ENCODE data around the gene TAAR9.

The TAAR9 gene, protein sequence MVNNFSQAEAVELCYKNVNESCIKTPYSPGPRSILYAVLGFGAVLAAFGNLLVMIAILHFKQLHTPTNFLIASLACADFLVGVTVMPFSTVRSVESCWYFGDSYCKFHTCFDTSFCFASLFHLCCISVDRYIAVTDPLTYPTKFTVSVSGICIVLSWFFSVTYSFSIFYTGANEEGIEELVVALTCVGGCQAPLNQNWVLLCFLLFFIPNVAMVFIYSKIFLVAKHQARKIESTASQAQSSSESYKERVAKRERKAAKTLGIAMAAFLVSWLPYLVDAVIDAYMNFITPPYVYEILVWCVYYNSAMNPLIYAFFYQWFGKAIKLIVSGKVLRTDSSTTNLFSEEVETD

DNA sequence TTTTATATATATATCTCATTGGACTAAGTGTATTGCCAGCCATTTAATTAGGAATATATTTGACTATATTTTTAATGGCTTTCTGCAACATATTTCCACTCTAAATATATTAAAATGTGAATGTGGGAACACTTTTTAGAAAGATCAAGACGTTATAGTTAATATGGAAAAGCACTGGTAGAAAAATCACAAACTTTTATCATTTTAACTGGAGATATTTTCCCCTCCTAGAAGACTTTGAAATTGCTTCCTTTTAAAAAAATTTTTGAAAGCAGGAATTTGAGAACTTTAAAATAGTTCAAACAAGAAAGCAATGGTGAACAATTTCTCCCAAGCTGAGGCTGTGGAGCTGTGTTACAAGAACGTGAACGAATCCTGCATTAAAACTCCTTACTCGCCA lies at the start of gene TAAR9:
Gene TAAR9, plus strand, starts transcription at position 301 of the 400 bp plus-strand sequence. Its CDS starts 13 bp downstream, at position 314.
- no peak for DNase-seq

DNA sequence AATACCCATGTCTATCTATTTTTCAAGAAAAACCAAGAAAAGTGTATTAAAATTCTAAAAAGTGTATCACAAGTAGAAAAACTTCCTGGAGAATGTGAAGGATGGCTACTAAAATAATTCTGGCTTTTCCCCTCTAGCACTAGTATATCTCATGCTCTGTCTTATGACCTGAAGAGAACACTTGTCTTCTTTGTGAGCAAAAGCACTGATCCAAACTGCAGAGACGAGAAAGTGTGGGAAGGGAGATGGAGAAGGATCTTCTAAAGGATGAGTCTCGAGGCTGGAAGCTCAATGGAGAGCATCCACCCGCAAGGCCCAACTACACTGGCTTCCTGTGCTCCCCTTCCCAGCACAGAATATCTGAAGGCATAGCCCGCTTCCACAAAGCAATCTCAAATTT lies 48.7 kb upstream of the TAAR9 start:
- no peak for DNase-seq

DNA sequence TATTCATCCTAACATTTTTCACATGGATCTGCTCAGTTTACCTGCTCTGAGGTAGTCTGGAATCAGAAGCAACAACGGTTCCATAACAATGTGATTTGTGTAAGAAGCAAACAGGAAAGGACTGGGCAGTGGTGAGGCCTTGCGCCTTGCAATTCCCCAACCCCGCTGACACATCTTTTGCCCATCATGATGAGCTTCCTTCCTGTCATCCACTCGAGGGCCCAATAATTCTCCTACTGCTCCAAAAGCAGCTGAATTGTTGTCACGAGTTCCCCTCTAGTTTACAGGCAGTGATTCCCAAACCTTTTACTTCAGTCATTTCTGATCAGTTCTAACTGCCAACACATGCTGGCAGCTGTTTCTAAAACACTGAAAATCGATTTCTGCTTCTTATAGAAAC lies 48.1 kb upstream of the TAAR9 start:
- peak; percentile 82 for DNase-seq

DNA sequence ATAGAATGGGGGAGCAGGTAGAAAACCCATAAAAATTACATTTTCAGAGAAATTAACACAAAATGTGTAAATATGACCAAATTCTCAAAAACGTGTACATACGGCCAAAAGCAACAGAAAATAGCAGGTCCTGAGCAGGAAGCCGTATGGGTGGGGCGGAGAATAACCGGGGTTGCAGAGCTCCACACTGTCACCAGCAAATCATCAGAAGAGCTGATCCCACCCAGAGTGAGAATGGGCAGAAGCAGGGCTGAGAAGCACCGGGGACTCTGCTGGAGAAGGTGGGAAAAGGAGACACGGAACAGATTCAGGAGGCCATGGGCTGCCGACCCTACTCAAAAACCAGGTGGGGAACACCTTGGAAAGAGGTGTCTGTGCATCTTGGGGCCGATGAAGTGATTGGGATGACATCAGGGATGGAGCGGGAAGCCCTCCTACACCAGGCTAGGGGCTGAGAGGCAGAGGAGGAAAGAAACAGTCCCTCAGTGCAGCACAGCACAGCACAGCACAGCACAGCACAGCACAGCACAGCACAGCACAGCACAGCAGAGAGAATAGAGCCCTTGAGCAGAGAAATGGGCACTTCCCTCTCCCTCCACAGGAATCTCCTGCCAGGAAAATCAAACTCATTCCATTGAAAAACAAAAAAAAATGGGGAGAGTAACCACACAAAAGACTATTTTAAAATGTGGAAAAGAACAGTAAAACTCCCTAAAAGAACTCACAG lies 47.4 kb upstream of the TAAR9 start:
- DNase-seq = no peak

DNA sequence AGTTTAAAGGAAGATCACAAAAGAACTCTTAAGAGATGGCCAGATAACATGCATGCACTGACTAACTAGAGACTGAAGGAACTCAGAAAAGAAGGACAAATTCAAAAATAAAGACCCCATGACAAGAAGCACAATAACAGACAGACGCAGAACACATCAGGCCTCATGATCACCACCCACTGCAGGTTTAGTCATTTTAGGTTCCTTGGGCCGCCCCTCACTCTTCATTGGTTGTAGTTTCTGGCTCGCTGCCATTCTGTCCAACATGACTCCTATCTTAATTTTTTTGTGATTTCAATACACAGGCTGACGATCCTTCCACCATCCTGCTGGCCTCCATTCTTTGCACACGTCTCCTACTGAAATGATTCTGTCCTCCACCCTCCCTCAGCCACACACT lies 46.8 kb upstream of the TAAR9 start:
- peak; percentile 69 for DNase-seq

DNA sequence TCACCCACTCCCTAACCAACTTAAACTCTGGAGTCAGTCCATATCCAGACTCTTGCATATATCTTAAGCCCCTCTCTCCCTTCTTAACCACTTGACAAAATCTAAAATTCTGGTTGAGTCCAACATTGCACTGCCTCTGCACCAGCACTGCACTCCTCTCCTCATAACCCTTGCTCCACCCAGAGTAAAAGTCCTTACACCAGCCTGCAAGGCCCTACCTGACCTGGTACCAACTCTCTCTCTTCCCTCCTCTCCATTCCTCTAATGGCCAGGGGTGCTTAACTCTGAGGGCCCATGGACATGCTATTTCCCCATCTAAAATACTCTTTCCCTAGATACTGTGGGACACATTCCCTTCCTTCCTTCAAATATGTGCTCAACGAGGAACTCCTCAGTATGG lies 46.2 kb upstream of the TAAR9 start:
- DNase-seq = no peak

DNA sequence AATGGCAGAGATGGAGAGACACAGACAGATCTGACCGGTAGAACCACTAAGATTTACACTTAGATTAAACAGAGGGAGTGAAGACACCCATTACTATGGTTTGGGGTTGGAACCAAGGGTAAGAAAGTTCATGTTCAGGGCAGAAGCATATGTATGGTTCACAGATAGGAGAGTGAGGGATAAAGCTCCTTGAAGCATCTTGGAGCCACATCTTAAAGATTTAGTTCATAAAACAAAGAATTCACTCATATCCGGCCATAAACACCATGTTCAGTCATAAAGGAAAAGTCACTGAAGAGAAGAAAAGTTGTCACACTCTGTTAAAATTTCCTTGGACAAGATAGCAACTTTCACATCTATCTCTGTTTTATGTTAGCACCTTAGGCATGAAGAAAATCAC lies 43.1 kb upstream of the TAAR9 start:
- DNase-seq = no peak

DNA sequence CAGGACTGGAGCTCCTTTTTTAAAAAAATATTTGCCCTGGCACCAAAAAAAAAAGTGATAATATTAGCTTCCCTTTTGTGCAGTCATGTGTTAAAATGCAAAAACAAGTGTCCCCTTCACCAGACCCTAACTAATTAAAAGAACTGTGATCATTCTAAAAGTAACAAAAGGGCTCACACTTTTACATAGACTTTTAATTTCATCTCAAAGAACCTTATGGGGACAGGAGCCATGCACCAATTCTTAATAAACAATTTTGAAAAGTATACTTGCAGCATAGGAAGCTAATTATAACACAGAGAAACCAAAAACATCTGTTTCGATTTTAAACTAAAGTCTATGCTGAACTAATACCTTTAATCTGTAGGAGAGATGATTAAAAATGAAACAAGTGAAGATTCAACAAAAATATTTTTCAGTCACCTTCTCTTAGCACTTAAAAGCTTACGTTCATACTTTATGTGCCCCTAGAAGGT lies 42.4 kb upstream of the TAAR9 start:
- no peak for DNase-seq

DNA sequence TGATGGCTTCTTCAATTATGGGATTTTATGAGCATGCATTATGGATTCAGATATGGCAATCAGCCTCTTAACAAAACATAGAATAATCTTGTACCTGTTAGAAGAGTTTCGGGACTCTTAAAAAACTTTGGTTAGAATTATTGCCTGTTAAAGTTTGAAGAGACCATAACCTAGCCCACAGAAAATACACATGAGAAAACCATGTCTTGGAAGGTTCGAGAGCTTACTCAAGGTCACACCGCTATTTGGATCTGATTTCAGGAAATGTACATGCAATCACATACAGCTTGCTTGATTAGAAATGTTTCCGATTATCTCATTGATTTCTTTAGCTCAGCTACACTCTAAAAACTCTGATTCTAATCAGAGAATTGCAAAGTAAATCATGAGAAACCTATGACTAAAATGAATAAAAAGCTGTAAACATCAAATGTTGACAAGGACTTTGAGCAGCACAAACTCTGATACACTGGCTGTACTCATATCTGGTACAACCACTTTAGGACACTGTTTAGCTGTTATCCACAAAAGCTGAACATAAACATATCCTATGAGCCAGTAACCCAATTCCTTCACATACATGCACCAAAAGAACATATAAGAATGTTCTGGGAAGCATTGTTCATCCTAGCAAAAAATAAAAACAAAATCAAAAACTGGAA lies 41.4 kb upstream of the TAAR9 start:
- peak; percentile 16 for DNase-seq

DNA sequence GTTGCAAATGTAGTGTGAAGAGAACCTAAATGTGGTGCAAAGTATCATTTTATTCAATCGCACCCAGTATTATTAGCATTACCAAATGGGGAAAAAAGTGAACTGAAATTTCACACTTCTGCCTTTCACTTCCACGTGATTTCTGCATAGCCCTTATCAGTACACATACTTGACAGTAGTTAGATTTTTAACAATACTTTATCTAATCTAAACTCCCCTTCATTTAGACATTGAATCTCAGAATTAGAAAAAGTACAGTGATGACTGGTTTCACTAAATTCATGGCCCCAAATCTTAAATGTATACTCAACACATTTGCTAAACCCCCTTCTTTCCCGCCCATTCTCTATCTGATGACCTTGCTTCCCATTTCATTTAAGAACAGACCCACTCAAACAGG lies 39.4 kb upstream of the TAAR9 start:
- peak; percentile 68 for DNase-seq

DNA sequence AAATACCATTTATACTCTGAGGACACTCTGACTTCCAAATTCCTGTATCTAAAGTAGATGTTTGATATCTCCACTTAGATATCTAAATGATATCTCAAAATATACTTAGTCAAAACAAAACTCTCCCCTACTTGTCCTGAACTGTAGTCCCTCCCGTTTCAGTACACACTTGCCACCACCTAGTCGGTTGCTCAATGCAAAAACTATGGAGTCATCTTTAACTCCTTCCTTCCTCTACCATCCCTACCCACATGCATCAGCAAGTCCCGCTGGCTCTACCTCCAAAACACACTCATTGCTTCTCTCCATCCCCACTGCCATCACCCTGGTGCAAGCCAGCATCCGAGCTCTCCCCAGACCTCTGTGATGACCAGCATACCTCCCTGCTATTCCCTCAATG lies 38.3 kb upstream of the TAAR9 start:
- DNase-seq = peak; percentile 45

DNA sequence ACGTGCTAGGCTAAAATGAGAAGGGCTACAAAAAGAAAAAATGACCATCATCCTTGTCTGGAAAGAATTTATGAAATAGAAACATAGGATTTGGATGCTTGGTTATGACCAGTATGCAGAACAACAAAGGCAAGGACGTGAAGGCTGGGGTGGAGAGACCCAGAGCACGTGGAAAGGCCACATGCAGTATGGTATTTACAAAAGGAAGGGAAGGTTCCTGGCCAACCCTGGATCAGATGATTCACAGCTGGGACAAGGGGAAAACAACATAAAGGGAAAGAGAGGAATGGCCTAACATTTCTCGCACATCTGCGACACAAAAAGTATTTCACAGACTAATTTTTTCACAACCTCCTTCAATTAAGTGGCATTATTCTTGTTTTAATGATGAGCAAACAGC lies 33.3 kb upstream of the TAAR9 start:
- no peak for DNase-seq

DNA sequence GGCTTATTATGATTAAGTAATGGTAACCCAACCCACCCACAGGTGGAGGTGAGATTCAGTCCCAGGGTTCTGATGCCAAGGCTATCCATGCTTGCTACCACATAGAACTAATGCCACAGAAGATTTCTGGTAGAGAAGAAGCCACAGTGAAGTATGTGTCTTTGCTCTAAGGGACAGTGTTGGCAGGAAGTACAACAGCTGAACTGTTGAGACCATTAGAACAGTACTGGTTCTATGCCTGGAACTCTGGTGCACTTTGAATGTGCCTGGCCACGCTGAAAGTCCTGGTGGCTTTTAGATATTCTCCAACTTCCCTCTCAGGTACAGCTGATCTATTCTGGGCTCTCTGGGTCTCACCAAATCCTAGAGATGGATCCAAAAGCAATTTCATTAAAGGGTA lies 32.9 kb upstream of the TAAR9 start:
- no peak for DNase-seq

DNA sequence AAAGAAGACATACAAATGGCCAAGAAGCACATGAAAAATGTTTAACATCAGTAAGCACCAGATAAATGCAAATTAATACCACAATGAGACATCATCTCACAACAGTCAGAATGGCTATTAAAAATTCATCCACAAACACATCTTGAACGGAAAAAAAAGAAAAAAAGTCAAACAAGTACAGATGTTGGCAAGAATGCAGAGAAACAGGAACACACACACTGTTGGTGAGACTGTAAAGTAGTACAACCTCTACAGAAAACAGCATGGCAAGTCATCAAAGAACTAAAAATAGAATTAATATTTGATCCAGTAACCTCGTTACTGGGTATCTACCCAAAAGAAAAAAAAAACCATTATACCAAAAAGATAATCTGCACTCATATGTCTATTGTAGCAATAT lies 31.6 kb upstream of the TAAR9 start:
- no peak for DNase-seq

DNA sequence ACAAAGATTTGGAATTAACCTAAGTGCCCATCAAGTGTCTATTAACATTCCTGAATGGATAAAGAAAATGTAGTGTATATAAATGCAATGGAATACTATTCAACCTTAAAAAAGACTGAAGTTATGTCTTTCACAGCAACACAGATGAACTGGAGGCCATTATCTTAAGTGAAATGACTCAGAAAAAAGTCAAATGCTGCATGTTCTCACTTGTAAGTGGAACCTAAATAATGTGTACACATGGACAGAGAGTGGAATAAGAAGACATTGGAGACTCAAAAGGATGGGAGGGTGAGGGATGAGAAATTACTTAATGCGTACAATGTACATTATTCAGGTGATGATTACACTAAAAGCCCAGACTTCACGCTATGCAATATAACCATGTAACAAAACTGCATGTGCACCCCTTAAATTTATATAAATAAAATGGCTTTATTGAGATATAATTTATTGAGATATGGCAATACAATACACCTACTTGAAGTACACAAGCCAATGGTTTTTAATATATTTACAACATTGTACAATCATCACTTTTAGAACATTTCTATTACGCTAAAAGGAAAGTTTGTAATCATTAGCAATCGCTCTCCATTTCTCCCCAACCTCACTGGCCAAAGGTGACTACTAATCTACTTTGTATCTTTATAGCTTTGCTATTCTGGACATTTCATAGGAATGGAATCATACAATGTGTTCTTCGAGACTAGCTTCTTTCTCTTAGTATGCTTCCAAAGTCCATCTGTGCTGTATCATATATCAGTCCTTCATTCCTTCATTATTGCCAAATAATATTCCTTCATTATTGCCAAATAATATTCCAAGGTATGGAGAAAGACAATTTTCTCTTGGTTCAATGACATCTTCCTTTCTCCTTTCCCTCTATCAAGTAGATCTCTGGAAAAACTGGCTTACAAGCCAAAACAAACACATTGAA lies 30.9 kb upstream of the TAAR9 start:
- no peak for DNase-seq

DNA sequence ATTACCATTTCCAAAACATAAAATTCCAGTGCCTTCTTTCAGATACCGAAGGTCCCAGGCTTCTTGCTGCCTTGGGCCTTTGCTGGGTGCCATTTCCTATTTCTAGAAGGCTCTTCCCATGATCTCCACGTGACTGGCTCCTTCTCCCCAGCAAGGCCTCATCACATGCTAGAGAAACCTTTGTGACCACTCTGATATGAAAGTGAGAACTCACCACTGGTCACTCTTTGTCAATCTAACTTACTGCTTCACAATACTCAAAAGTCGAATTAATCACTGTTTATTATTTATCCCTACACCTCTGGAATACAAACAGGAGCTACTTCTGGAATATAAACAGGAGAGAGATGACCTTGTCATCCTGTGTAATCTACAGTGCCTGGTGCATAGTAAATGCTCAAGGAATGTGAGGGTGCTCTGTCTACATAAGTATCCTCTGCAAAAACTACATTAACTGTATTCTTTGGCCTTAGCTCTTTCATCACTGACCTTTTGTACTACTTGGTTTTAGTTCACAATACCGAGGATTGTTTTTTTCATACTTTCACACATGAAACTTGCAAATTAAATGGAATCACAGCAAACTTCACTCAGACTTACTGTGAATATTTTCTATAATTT lies 26.8 kb upstream of the TAAR9 start:
- DNase-seq = peak; percentile 86

DNA sequence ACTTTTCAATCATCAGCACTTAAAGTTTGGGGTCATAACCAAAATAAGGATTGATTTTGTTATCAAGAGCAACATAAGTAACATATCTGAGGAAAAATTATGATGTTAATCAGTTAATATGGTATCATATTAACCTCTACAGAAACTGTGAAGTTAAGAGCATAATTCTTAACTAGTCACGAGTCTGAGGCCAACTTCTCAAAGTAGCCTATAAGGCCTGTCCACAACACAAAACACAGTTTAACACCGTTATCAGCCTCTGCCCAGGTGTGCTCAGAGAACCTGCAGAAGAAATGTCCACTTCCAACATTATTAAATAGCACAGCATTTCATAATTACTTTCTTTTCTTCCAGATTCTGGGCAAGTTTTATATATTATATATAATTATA lies 26.3 kb upstream of the TAAR9 start:
- peak; percentile 17 for DNase-seq

DNA sequence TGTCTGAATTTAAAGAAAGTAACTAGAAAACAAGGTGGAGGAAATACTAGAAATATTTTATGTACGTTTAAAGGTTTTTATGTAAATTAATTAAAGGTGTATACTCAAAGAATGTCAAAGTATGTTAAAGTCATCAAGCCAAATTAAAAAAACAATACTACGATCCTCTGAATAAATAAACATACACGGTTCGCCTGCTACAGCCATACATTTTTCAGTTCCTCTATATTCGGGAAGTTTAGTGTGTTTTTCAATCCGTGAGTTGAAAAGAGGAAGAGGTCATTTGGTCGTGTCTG lies 25.8 kb upstream of the TAAR9 start:
- DNase-seq = no peak

DNA sequence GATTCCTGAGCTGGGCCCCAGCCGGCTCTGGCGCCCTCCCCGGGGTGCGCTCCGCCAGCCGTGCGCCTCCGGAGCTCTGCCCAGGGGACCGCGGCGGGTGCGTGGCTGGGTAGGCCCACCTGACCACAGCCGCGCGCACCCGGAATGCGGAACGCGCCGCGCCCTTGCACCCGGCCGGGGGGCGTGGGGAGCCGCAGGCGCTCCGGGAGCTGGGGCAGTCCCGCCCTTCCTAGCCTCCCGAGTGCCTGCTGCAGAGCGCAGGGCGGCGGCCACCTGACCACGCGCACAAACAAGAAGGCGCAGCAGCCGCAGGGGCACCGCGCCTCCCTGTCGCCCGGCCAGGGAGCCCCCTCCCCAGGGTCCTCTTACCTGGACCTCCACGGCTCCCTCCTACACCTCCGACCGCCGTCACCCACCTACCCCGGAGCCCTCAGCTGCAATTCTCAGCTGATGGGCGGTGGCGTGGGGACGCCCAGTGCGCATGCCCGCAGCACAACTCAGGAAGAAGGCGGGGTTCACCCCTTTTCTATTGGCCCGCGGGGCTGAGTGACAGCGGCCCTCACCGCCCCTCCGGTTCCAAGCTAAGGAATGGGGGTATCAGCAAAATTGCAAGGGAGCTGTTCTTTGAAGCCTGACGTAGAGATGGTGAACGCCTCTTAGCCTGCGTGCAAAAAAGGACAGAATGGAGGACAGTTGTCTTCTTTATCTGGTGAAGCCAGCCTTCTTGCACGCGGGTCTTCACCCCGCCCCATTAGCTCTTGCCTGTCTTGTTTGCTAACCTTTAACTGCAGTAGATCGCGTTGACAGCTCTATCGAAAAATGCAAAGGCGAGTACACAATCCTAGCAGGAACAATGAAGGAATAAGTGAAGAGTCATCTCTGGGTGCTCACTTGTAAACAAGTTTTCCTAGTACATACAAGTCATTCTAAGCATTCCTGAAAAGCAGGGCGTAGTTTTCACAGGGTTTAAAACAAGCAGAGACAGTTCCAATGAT lies 25.1 kb upstream of the TAAR9 start, which contains the start of gene STX7:
Gene STX7, minus strand, starts transcription at position 479 of the 995 bp plus-strand sequence. CDS start 9,586 bp downstream, outside the sequence.
- DNase-seq = peak; percentile 91

DNA sequence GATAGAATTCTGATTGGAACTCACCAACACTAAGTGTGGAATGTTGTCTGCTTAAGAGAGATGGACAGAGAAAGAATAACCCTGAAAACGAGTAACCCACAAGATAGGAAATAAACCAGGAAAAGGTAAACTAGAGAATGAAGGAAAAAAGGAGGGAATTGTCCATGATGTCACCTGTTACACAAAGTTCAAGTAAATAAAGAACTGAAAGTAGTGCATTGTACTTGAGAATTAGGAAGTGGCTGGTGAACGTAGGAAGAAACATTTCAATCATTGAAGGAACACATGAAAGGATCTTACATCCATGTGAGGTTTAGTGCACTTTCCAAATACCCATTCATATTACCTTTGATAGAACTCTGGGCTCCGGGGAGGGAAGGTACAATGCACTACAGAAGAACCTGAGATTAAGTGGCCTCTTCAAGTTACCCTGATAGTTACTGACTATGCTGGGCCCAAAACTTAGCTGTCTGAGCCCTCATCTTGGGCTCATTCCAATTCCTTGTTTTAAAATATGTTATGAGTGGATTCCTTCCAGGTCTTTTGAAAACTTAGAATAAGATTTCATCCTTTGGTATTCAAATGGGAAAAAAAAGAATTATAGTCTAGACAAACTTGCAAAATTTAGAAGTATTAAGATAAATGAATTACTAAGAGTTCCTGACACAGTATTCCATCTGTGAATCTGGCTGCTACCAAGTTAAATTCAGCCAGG lies 24.1 kb upstream of the TAAR9 start:
- DNase-seq = peak; percentile 82
